ENCODE data around the gene NARS2.

- TF ChIP-seq CTCF (IDR thresholded peaks at IDR 0.05) (no peak), POLR2A (IDR thresholded peaks at IDR 0.05) (no peak)
These were observed 132.7 kb downstream of the NARS2 start for GRCh38 chr11:78441956-78442355.

Measured in ovary (tissue), 3 donors.